A549 (cell line): Measurements from ENCODE around the gene HSPA1A. TPM values are rescaled to one million over a fixed set of nuclear protein-coding genes. Genes with fewer than 3 reads are reported as not detected.

Experiments
- ATAC-seq, 2 experiments: fragments of 200-7000 bp in 1 of 2; fragments of >200 bp in 1 of 2; cut with Nextera tagmentation in 1 of 2; cut with Tn5 transposase in 1 of 2; 3 replicates each; pipeline versions ENCODE4 v1.8.0 to v1.9.1; 2018 to 2020; ENCODE audit warnings: mild to moderate bottlenecking in 1 of 2, moderate library complexity in 1 of 2
- CTCF ChIA-PET: fragments of 300-600 bp; sonication (Branson Sonifier 250); formaldehyde crosslinking; extraction: SDS; loops from one replicate; lab custom pipeline; 2021; ENCODE audit warnings: antibody characterized with exemption, inconsistent platforms; lab: Yijun Ruan, JAX
- POLR2A ChIA-PET: fragments of 350-600 bp; formaldehyde crosslinking; extraction: SDS; loops from one replicate; lab custom pipeline; 2021; ENCODE audit warnings: antibody characterized with exemption, inconsistent platforms; lab: Yijun Ruan, JAX
- DNase-seq, 2 experiments: peaks; one replicate each; pipeline versions ENCODE4 v3.0.0 to v3.0.0-alpha.2; 2011 to 2016; ENCODE audit warnings: low read depth in 1 of 2, low spot score in 1 of 2
- FAIRE-seq: peaks from 2 replicates; lab custom pipeline; 2011; peaks lifted over from hg19 to GRCh38; lab: Jason Lieb, UNC
- H3K27ac ChIP-seq, 2 experiments: fragments of >200 bp; sonication (Bioruptor Twin); formaldehyde crosslinking; 3 replicates each; pipeline ENCODE4 v1.5.1; 2016 to 2017
- H3K4me1 ChIP-seq: fragments of >200 bp; sonication (Bioruptor Twin); formaldehyde crosslinking; 3 replicates; pipeline ENCODE4 v1.6.1; 2016
- H3K4me2 ChIP-seq: fragments of >200 bp; sonication (Bioruptor Twin); formaldehyde crosslinking; 3 replicates; pipeline ENCODE4 v1.6.1; 2016
- H3K4me3 ChIP-seq: fragments of >200 bp; sonication (Bioruptor Twin); formaldehyde crosslinking; 3 replicates; pipeline ENCODE4 v1.5.1; 2016
- H3K9me3 ChIP-seq: fragments of >200 bp; sonication (Bioruptor Twin); formaldehyde crosslinking; 3 replicates; pipeline ENCODE4 v1.6.1; 2016
- EHF ChIP-seq: fragments of 250-450 bp; sonication (Bioruptor Pico); IDR thresholded peaks from 2 replicates; pipeline ENCODE4 v1.5.0; 2020; ENCODE audit warnings: mild to moderate bottlenecking
- HDAC2 ChIP-seq: fragments of 200-600 bp; sonication (generic); IDR thresholded peaks from 2 replicates; pipeline ENCODE4 v1.6.1; 2016
- HES2 ChIP-seq: fragments of >200 bp; sonication (Bioruptor Twin); formaldehyde crosslinking; IDR thresholded peaks from 2 replicates; pipeline ENCODE4 v1.6.1; 2016
- HMGXB4 ChIP-seq: fragments of 250-450 bp; sonication (Bioruptor Pico); IDR thresholded peaks from 2 replicates; pipeline ENCODE4 v1.5.0; 2021; ENCODE audit warnings: mild to moderate bottlenecking, moderate library complexity, borderline replicate concordance
- JUN ChIP-seq, 2 experiments: fragments of >200 bp; sonication (Bioruptor Twin); formaldehyde crosslinking; IDR thresholded peaks; 2 replicates in 1 of 2; 3 replicates in 1 of 2; pipeline ENCODE4 v1.6.1; 2016 to 2017
- MAX ChIP-seq: IDR thresholded peaks from 2 replicates; pipeline ENCODE4 v1.6.1; 2012
- MAZ ChIP-seq: fragments of 150-350 bp; IDR thresholded peaks from 2 replicates; pipeline ENCODE4 v1.6.1; 2014; ENCODE audit warnings: antibody characterized with exemption, low read depth, low read length, borderline replicate concordance
- NFE2L2 ChIP-seq: fragments of 150-350 bp; conservative IDR thresholded peaks from 2 replicates; pipeline ENCODE4 v1.6.1; 2014; ENCODE audit warnings: low read length
- NPAS2 ChIP-seq: fragments of 250-450 bp; sonication (Bioruptor Pico); IDR thresholded peaks from 2 replicates; pipeline ENCODE4 v1.8.0; 2022; ENCODE audit warnings: mild to moderate bottlenecking, moderate library complexity, borderline replicate concordance
- NR3C1 ChIP-seq: fragments of >200 bp; sonication (Bioruptor Twin); formaldehyde crosslinking; IDR thresholded peaks from 3 replicates; pipeline ENCODE4 v1.6.1; 2017
- REST ChIP-seq: fragments of 200-600 bp; sonication (generic); IDR thresholded peaks from 2 replicates; pipeline ENCODE4 v1.6.1; 2016; ENCODE audit warnings: antibody characterized with exemption, mild to moderate bottlenecking, moderate library complexity
- RNF2 ChIP-seq: fragments of 200-600 bp; sonication (generic); IDR thresholded peaks from 2 replicates; pipeline ENCODE4 v1.6.1; 2016; ENCODE audit warnings: low read depth, mild to moderate bottlenecking, antibody characterized with exemption, moderate library complexity, borderline replicate concordance
- SMC3 ChIP-seq: fragments of >200 bp; sonication (Bioruptor Twin); formaldehyde crosslinking; IDR thresholded peaks from 3 replicates; pipeline ENCODE4 v1.6.1; 2018; ENCODE audit warnings: inconsistent platforms
- SREBF2 ChIP-seq: fragments of 450-650 bp; IDR thresholded peaks from 2 replicates; pipeline ENCODE4 v1.6.1; 2014; ENCODE audit warnings: mild to moderate bottlenecking, moderate library complexity
- TFCP2L1 ChIP-seq: fragments of 250-450 bp; sonication (Bioruptor Pico); IDR thresholded peaks from 2 replicates; pipeline ENCODE4 v1.5.0; 2021; ENCODE audit warnings: mild to moderate bottlenecking
- TP53 ChIP-seq: fragments of 250-450 bp; sonication (Bioruptor Pico); IDR thresholded peaks from 2 replicates; pipeline ENCODE4 v1.5.0; 2021; ENCODE audit warnings: mild to moderate bottlenecking, moderate library complexity
- ZC3H11A ChIP-seq: fragments of 450-650 bp; IDR thresholded peaks from 2 replicates; pipeline ENCODE4 v1.6.1; 2014; ENCODE audit warnings: antibody characterized with exemption, mild to moderate bottlenecking
- ZFP36 ChIP-seq: fragments of 450-650 bp; IDR thresholded peaks from 2 replicates; pipeline ENCODE4 v1.6.1; 2014; ENCODE audit warnings: borderline replicate concordance; ENCODE audit not compliant: partially characterized antibody
- ZSCAN20 ChIP-seq: fragments of 250-450 bp; sonication (Bioruptor Pico); IDR thresholded peaks from 2 replicates; pipeline ENCODE4 v1.8.0; 2022; ENCODE audit warnings: mild to moderate bottlenecking, moderate library complexity
- WGBS: methylation state at CpG from one replicate; pipeline ENCODE4 v1.1.6; 2017; ENCODE audit errors: missing lambda C conversion rate; 5-methylcytosine and 5-hydroxymethylcytosine counted together
- polyA plus RNA-seq, 4 experiments: library from polyadenylated mRNA; depleted of rRNA in 3 of 4; stranded (reverse); fragments of >200 nt; fragmentation: RNase III in 1 of 4; extraction: RNeasy Plus Mini Kit Qiagen cat#74134 plus additional on column Dnase treatment in 1 of 4; gene quantifications; 2 replicates in 3 of 4; 3 replicates in 1 of 4; pipeline ENCODE4 v1.2.3, GENCODE V29; 2011 to 2017

HSPA1A gene
- polyA plus RNA-seq, 2 of the 4 experiments (the other 2 are of a cell fraction): 122 to 204 TPM

GRCh38 chr6:31836474-31837368 lies 21.4 kb downstream of the HSPA1A start:
- no peak for FAIRE-seq
- TF ChIP-seq ZC3H11A: no peak
- no peak for TF ChIP-seq TP53 (CRISPR knock-in tag)
- TF ChIP-seq ZFP36: no peak
- TF ChIP-seq MAX: no peak
- no peak for TF ChIP-seq NFE2L2
- TF ChIP-seq TFCP2L1 (CRISPR knock-in tag): no peak
- no peak for TF ChIP-seq MAZ
- no peak for TF ChIP-seq HDAC2
- no peak for TF ChIP-seq ZSCAN20 (CRISPR knock-in tag)
- no peak for TF ChIP-seq JUN (IDR thresholded peaks at IDR 0.05)
- no peak for TF ChIP-seq RNF2
- no peak for TF ChIP-seq NPAS2 (CRISPR knock-in tag)
- no peak for TF ChIP-seq EHF (CRISPR knock-in tag)
- no peak for TF ChIP-seq HES2
- TF ChIP-seq HMGXB4 (CRISPR knock-in tag): no peak
- TF ChIP-seq NR3C1: no peak
- no peak for TF ChIP-seq SREBF2
- no peak for TF ChIP-seq SMC3
- no peak for TF ChIP-seq REST
- no peak for DNase-seq
- Histone ChIP-seq H3K9me3 (no peaks in the 10 kb centered on the region), H3K4me3 (peak overlapping the region; percentile 99), H3K4me2 (peak overlapping the region; percentile 99), H3K27ac (peak overlapping the region; percentile 99 to 100), H3K4me1 (peaks cover 22% of the 10 kb centered on the region; the same call in 2 of the 3 replicates)
- ATAC-seq: no peak
- POLR2A ChIA-PET: interaction anchor here (0.6 to 2.1 kb wide), 2 partner anchors 9 to 22 kb away, joined by 3 to 11 read pairs; partner anchors contain the start of genes HSPA1A, HSPA1B and HSPA1L
- under 1% methylated on average over 12 of the region's 12 CpGs for WGBS
- CTCF ChIA-PET: interaction anchor here (1.2 kb wide), 1 partner anchor 44 kb away, joined by 3 read pairs; no protein-coding TSS in a partner anchor
